Measurements from ENCODE around the gene RHOXF1. TPM values are rescaled to one million over a fixed set of nuclear protein-coding genes. Genes with fewer than 3 reads are reported as not detected.
"Not testable (repeated sequence)": the region's sequence is repeated elsewhere in the genome, so short reads cannot be mapped to it uniquely, and the experiment has no call there.

RHOXF1 gene
- total RNA-seq, 4 donors from 2014 or later, result 0.62 to 5.5 TPM; not detected in 2

GRCh38 chrX:120144178-120144844, 28.6 kb upstream of the RHOXF1 start:
- no peak for TF ChIP-seq POLR2A (IDR thresholded peaks at IDR 0.05)
- no peak for TF ChIP-seq CTCF (IDR thresholded peaks at IDR 0.05)
- DNase-seq (ENCODE audit: low spot score in 2 of 2), result no peak
- 13 to 44% methylated on average over 8 to 12 of the region's 12 CpGs for WGBS, 2 donors
- intact Hi-C loops (cut with DNase I; ENCODE audit: low total_unique reads), result no loop called here
- no peak overlapping the region for H3K4me3 ChIP-seq (ENCODE audit: low read depth, poor library complexity, severe bottlenecking)

GRCh38 chrX:120140293-120140981, 24.7 kb upstream of the RHOXF1 start:
- 70 to 92% methylated on average over 11 of the region's 11 CpGs for WGBS, 2 donors
- no peak overlapping the region for H3K4me3 ChIP-seq (ENCODE audit: low read depth, poor library complexity, severe bottlenecking)
- intact Hi-C loops (cut with DNase I; ENCODE audit: low total_unique reads), result no loop called here
- TF ChIP-seq POLR2A (IDR thresholded peaks at IDR 0.05), result no peak
- no peak for DNase-seq (ENCODE audit: low spot score in 2 of 2)

GRCh38 chrX:120137439-120137838, 21.7 kb upstream of the RHOXF1 start:
- intact Hi-C loops (cut with DNase I; ENCODE audit: low total_unique reads), result no loop called here
- no peak for DNase-seq (ENCODE audit: low spot score in 2 of 2)
- no peak overlapping the region for H3K4me3 ChIP-seq (ENCODE audit: low read depth, poor library complexity, severe bottlenecking)
- WGBS, 2 donors, result 55 to 79% methylated on average over 3 of the region's 3 CpGs
- TF ChIP-seq POLR2A (IDR thresholded peaks at IDR 0.05) (no peak), CTCF (IDR thresholded peaks at IDR 0.05) (no peak)

GRCh38 chrX:120136840-120137239, 21.1 kb upstream of the RHOXF1 start:
- 59 to 72% methylated on average over 3 of the region's 3 CpGs for WGBS, 2 donors
- no peak for DNase-seq (ENCODE audit: low spot score in 2 of 2)
- no peak overlapping the region for H3K4me3 ChIP-seq (ENCODE audit: low read depth, poor library complexity, severe bottlenecking)
- TF ChIP-seq CTCF (IDR thresholded peaks at IDR 0.05), result no peak
- no peak for TF ChIP-seq POLR2A (IDR thresholded peaks at IDR 0.05)
- intact Hi-C loops (cut with DNase I; ENCODE audit: low total_unique reads), result no loop called here

- H3K4me3 ChIP-seq (ENCODE audit: low read depth, poor library complexity, severe bottlenecking), result no peak overlapping the region
- DNase-seq (ENCODE audit: low spot score in 2 of 2), result no peak
- WGBS, 2 donors, result 61 to 75% methylated on average over 6 of the region's 6 CpGs
- intact Hi-C loops (cut with DNase I; ENCODE audit: low total_unique reads), result no loop called here
- TF ChIP-seq POLR2A (IDR thresholded peaks at IDR 0.05), result no peak
- TF ChIP-seq CTCF (IDR thresholded peaks at IDR 0.05), result no peak
Observed at GRCh38 chrX:120136128-120136527, 20.4 kb upstream of the RHOXF1 start.

- H3K4me3 ChIP-seq (ENCODE audit: low read depth, poor library complexity, severe bottlenecking); intact Hi-C loops (cut with DNase I; ENCODE audit: low total_unique reads); DNase-seq (ENCODE audit: low spot score in 2 of 2): not testable (repeated sequence)
- 70 to 87% methylated on average over 5 of the region's 5 CpGs for WGBS, 2 donors
Observed at GRCh38 chrX:120128306-120128846, 12.7 kb upstream of the RHOXF1 start.
